ENCODE results near the gene PTPRN2.

Gene PTPRN2

GRCh38 chr7:158073845-158074840, 513.5 kb downstream of the PTPRN2 start:
- no peak for DNase-seq

GRCh38 chr7:158072991-158073730, 514.5 kb downstream of the PTPRN2 start:
- no peak for DNase-seq

DNA sequence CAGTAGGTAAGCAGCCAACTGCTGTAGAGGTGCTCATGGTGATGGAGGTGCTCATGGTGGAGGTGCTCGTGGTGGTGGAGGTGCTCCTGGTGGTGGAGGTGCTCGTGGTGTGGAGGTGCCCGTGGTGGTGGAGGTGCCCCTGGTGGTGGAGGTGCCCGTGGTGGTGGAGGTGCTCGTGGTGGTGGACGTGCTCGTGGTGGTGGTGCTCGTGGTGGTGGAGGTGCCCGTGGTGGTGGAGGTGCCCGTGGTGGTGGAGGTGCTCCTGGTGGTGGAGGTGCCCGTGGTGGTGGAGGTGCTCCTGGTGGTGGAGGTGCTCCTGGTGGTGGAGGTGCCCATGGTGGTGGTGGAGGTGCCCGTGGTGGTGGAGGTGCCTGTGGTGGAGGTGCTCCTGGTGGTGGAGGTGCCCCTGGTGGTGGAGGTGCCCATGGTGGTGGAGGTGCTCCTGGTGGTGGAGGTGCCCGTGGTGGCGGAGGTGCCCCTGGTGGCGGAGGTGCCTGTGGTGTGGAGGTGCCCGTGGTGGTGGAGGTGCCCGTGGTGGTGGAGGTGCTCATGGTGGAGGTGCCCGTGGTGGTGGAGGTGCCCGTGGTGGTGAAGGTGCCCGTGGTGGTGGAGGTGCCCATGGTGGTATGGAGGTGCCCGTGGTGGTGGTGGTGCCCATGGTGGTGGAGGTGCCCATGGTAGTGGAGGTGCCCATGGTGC, 517.3 kb downstream of the PTPRN2 start:
- no peak for DNase-seq

- no peak for DNase-seq
Observed at GRCh38 chr7:158068853-158069252, 518.8 kb downstream of the PTPRN2 start.

DNA sequence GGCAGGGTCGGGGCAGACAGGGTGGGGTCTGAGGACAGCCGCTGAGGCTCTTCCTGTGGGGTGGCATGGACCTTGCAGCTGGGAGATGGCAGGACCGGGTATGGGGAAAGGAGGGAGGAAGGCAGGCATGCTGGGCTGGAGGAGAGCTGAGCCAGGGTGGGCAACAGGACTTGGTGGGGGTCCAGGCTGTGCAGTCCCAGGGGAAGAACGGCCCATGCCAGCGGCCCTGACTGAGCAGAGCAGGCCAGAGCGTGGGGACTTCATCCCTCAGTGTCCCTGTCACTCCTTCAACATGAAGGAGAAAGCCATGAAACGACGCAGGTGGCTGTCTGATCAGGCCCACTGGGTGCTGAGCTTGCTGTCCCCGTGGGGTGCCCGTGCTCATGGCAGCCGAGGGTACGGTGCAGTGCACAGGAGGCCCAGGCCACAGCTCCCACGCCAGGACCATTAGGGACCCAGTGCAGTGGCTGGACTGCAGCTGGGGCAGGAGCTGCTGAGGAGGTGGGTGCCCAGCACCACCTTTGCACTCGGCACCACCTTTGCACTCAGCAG, 519.6 kb downstream of the PTPRN2 start:
- DNase-seq: no peak

DNA sequence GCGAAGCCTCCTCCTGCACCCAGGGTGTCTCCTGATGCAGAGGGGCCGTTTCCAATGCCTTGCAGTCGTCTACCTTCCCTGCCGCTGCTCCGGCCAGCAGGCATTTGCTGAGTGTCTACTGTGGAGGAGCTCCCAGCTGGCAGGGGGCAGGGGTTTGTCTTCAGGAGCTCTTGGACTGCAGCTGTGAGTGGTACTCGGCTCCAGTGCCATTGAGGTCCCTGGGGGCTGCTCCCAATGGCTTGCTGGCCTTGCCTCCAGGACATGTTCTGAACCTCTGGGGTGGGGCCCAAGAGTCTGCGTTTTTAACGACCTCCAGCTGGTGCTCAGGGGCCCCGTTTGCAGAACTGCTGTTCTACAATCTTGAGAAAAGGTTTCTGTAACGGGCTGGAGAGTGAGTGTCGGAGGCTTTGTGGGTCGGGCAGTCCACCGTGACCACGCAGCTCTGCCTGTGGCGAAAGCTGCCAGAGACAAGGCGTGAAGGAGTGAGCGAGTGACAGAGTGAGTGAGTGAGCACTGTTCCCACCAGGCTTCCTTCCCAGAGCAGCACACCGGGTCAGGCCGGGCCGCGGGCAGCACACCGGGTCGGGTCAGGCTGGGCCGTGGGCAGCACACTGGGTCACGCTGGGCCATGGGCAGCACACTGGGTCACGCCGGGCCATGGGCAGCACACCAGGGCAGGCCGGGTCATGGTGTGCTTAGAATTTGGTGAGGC, 520.2 kb downstream of the PTPRN2 start:
- no peak for DNase-seq

- no peak for DNase-seq
Observed at GRCh38 chr7:158066085-158066484, 521.5 kb downstream of the PTPRN2 start.

GRCh38 chr7:158065340-158065739, 522.3 kb downstream of the PTPRN2 start:
- no peak for DNase-seq

- no peak for DNase-seq
Observed at GRCh38 chr7:158064631-158065030, 523.0 kb downstream of the PTPRN2 start.

- DNase-seq: no peak
Observed at GRCh38 chr7:158063850-158064610, 523.6 kb downstream of the PTPRN2 start.

DNA sequence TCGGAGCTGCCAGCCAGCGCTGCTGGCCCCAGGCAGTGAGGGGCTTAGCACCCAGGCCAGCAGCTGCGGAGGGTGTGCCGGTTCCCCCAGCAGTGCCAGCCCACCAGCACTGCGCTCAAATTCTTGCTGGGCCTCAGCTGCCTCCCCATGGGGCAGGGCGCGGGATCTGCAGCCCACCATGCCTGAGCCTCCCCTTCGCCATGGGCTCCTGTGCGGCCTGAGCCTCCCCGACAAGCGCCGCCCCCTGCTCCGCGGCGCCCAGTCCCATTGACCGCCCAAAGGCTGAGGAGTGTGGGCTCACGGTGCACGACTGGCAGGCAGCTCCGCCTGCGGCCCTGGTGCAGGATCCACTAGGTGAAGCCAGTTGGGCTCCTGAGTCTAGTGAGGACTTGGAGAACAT, 525.0 kb downstream of the PTPRN2 start:
- no peak for DNase-seq

GRCh38 chr7:158061884-158062656, 525.6 kb downstream of the PTPRN2 start:
- DNase-seq: no peak

- DNase-seq: no peak
Observed at GRCh38 chr7:158061026-158061630, 526.5 kb downstream of the PTPRN2 start.

- no peak for DNase-seq
Observed at GRCh38 chr7:158060216-158060615, 527.4 kb downstream of the PTPRN2 start.

GRCh38 chr7:158057446-158057845, 530.2 kb downstream of the PTPRN2 start:
- DNase-seq: no peak

GRCh38 chr7:158056761-158057160, 530.9 kb downstream of the PTPRN2 start:
- DNase-seq: no peak

GRCh38 chr7:158055726-158056510, 531.7 kb downstream of the PTPRN2 start:
- DNase-seq: no peak

DNA sequence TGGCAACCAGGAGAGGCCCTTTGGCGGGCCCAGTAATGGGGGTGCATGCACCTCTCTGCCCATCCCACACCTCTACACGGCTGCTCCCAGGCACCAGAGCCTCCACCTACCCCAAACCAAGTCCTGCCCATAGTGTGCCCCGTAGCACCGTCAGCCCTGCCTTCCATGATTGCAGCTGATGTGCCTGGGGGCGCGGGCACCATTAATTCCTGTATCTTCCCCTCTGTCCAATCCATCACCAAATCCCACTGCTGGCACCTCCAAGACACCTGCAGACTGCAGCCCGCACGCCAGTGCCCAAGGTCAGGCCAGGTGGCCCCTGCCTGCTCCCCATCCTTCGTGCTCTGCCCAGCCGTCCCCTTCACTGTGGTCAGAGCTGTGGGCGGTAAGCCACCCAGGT, 533.0 kb downstream of the PTPRN2 start:
- DNase-seq: no peak

DNA sequence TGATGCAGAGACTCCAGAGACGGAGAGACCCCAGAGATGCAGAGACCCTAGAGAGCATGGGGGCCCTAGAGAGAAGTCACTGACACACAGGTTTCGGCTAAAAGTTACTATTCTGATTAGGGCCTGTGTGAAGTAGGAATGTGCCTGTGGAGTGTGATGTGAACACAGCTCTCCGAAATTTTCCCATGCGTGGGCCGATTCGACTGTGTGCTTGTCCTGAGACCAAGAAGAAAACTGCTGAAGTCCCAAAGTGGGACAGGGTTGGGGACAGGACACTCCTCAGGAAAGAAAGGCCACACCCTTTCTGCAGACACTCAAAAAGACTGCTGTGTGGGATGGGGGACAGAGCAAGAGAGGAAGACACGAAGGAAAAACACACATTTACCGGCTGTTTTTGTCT, 533.5 kb downstream of the PTPRN2 start:
- no peak for DNase-seq

Measured in activated CD4-positive, alpha-beta T cell treated with anti-CD3 and anti-CD28 coated beads, Interleukin-2, Interleukin-6, amounts not matched to agents 100 ng/mL and 50 ng/mL, durations not matched to agents 16 hours and 8 hours (primary cell).